HG03025 (cell line): Measurements from ENCODE around the gene GPRC5B.

Source experiments
- ATAC-seq: cut with Tn5 transposase; IDR thresholded peaks from one replicate; pipeline ENCODE4 v1.9.1; 2021; ENCODE audit warnings: mild to moderate bottlenecking, moderate library complexity; ENCODE audit not compliant: unreplicated experiment, low FRiP score

The GPRC5B gene

DNA sequence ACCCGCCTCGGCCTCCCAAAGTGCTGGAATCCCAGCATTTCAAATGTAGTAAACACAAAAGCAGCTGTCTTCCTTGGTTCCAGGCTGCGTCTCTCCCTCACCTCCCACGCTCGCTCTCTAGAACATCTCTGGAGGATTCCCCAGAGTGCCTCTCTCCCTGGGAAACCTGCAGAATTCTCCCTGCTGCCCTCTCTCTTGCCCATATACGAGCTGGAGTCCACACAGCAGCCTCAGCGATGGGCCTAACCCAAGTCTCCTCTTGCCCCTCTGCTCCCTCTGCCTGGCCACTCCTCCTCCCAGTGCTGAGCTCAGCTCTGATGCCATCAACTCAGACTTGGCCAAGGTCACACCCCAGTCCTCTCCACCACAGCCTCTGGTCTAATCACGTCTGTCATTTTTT lies 10.6 kb downstream of the GPRC5B start:
- ATAC-seq = no peak

DNA sequence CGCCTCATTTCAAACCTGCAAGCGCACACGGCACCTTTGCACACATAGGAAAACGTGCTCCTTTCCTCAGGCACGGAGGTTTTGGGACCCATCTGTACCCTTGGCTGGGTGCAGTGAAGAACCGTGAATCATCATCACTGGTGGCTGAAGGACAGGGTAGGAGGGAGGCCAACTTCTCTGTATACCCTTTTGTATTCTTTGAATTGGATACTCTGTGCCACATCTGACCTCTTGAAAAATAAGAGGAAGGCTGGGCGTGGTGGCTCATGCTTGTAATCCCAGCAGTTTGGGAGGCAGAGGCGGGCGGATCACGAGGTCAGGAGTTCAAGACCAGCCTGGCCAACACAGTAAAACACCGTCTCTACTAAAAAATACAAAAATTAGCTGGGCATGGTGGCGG lies 11.7 kb downstream of the GPRC5B start:
- no peak for ATAC-seq

DNA sequence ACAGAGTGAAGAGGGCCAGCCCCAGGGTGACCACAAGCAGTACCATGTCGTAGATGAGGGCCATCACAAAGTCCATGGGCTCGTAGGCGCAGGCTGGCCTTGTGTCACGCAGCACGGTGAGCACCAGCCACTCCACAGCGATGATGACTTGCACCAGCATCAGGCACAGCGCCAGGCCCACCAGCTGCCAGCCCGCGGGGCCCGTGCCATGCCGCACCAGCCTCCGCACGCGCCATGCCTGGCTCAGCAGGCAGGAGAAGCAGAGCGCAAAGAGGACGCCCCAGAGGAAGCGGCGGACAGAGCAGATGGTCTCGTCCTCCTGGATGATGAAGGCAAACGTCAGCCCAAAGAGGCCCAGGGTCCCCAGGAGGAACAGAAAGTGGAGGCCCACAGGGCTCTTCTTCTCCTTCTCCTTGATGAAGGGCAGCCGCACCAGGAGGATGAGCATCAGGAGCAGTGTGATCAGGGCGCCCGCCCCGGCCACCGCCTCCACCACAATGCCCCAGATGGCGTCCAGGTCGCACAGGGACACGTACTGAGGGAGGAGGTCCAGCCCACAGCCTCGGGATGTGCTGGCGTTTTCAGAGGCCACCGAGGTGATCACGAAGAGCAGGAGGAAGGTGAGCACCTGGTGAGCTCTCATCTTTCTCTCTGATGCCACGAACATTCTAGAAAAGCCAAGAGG lies 12.3 kb downstream of the GPRC5B start:
- no peak for ATAC-seq

DNA sequence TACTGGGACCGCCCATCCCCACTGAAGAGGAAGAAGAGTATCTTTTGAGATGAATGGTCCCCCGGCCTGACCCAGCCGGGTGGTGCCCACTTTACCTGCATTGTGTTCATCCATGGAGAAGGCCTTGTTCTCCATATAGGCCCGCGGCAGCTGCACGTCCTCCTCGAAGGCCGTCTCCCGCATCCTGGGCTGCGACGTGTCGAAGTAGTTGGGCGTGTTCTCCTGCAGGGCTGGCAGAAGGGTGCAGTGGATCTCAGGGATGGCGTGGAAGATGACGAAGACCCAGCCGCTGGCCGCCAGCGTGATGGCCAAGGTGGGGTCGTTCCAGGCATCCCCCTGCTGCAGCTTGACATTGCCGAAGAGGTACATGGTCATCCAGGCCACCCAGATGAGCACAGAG lies 12.9 kb downstream of the GPRC5B start:
- no peak for ATAC-seq

DNA sequence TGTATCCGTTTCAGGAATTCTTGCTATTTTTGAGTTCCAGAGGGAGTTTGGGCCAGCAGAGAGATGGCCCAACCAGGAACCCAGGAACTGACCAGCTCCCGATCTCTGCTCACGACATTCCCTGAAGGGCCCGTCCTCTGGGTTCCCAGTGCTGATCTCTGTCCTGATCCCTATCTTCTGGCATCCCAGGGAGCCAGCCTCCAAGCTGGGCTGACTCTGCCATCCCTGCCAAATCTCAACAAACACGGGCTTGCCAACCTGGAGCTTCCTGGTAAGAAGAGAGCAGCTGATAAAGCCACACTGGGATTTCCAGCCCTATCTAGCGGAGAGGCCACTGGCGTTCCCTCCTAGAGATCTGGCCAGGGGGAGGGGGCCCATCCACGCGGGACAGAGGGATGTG lies 16.2 kb downstream of the GPRC5B start:
- no peak for ATAC-seq

DNA sequence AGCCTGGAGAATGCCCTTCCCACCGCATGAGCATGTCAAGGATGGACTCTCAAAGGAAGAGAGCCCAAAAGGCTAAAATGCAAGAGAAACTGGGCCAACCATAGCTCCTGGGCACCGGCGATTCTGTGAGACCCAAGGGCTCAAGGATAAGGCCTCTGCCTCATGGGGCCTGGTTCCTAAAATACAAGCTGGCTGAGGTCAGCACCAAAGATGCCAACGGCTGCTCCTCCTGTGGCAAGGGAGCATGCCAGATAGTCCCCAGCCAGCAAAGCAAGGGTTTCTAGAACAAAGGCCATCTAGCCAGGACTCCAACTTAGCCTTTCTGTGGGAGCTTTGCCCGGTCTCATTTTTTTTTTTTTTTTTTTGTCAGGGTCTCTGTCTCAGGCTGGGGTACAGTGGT lies 20.1 kb downstream of the GPRC5B start:
- no peak for ATAC-seq

DNA sequence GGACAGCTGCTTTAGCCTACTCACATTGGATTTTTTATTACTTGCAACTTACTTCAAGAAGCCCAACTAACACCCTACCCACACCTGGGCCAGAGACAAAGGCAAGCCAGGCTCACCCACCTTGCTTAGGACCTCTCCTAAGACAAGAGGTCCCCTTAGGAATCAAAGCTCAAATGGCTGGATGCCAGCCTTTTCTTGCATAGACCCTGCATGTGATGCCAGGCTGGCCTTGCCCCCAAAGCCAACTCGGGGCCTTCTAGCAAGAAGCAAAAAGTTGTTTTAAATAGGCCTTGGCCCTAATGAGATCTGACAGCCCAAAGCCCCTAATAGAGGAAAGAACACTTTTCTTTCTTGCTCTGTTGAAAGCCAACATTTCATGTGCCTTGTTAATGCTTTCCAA lies 20.7 kb downstream of the GPRC5B start:
- no peak for ATAC-seq

DNA sequence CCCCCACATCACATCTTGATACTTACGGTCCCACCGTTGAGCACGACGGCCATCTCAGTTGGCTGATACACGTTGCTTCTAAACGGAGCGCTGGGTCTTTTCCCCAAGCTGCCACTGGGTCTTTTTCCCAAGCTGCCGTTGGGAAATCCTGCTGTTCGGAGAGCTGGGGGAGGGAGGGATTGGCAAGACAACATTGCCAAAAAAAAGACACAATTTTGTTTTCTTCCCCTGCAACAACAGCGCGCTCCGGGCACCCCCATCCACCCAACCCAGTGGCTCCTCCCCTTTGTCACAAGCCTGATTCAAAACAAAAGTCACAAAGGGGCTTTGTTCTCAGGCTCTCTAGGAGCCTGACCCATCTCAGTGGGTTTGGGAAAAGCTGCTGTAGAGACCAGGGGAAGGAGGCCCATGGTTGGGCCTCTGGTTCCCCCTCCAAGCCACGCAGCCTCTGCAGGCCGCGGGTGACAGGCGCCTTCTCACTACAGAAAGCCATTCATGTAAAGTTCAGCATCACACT lies 22.8 kb downstream of the GPRC5B start:
- no peak for ATAC-seq

DNA sequence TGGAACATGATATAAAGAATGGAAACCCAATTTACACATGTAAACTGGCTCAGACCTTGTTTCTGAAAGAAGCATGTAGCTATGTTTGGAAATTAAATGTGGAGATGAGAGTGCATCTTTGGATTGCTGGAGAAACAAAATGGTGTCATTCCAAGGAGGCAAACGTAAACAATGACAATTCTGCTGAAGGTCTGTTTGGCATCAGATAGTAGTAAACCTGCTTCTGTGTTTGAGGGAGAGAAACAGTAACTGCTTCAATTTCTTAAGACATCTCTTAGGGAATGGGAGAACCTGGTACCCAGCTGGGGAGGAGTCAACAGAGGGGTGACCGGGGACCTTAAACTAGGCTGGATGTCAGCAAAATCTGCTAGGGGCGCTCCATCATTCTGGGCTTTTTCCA lies 23.5 kb downstream of the GPRC5B start:
- ATAC-seq = no peak

DNA sequence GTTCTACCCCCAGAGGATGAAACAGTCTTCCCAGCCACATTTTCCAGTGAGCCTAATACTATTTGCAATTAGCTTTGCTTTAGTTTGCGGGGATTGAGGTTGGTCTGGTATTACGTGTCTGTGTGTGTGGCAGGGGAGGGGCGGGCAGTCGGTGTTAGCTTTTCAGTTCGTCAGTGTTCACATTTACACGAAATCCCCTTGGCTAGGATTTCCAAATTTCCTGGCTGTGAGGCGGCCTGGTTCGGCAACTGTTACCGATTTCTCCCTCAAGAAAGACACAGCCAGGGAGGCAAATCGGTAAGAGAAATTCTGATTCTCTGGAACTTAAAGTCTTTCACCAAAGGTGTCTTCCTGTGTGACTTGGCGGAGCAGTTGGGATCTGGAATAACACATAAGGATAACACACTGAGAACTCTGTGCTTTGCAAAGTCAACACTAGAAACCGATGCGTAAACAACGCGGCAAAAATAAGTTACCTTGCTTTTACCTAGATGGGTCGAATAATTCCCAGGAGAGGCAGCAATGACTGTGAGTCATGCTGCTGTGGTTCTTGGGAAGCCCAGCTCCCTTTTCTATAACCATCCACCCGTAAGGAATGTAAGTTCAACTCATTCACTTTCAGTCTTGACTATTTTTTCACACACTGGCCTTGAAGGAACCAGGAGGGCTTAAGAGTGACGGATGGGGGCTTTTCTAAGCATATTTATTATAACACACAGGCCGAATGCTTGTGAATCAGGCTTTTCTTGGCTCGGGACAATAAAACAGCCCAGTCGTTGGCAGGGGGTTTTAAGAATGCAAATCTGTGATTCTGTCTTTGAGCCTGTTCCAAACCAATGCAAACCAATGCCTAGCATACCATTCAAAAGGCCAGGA lies 24.2 kb downstream of the GPRC5B start:
- ATAC-seq = no peak

DNA sequence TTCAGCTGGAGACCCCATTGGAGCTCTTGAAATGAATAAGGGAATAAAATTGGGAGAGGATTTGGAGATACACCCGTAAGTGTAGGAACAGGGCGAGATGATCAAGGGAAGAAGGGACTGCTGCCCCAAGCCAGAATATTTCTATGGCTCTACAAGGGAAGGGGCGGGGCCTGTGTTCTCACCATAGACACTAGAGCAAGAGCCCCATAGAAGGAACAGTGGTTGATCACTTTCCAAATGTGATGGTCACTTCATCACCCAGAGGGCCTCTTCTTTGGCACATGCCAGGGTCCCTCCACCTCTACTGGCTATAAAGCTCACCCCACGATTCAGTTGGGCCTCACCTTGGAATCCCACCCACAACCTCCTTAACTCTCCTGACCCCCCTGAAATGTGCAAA lies 25.0 kb downstream of the GPRC5B start:
- no peak for ATAC-seq

DNA sequence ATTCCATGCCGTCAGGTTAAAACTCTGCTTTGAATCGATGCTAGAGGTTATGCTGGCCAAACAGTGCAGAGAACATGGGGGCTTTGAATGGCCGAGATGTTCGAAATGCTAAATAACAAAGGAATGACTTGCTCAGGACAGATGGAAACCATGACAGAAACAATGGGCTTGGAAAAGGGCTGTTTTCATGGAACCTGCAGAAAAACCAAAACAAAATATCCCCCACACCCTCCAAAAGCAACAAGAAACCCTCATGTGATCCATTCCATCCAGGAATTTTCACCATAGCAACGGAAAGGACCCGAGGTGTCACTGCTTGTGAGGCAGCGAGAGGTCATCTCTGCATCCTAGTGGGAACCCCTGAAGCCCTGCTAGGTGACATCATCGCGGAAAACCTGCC lies 25.5 kb downstream of the GPRC5B start:
- ATAC-seq = no peak

DNA sequence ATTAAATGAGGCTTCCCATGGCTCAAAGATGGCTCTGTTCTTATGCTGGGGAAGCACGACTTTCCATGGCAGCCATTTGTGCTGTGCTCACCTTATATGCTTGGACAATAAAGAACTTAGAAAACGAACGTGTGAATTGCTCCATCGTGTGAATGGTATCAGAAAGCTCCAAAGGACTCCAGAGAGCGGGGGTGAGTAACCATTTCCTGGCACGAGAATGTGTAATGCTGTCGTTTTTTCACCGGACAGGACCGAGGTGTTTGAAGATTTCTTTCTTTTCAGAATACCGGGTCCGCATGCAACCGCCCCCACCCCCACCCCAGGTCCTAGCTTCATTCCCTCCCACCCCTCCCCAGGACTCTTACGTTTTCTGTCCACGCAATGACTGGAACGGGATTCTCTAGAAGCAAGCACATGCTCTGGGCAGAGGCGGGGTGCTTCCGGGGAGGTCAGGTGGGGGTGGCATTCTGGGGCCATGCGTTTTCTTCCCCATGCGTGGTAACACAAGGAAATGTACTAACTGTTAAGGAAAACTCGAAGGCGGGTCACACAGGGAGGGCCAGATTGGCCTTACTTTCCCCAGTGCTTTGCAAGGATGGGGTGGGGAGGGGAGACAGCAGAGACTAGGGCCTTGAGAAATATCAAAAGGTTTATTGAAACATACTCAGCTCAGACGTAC lies 26.2 kb downstream of the GPRC5B start:
- no peak for ATAC-seq

DNA sequence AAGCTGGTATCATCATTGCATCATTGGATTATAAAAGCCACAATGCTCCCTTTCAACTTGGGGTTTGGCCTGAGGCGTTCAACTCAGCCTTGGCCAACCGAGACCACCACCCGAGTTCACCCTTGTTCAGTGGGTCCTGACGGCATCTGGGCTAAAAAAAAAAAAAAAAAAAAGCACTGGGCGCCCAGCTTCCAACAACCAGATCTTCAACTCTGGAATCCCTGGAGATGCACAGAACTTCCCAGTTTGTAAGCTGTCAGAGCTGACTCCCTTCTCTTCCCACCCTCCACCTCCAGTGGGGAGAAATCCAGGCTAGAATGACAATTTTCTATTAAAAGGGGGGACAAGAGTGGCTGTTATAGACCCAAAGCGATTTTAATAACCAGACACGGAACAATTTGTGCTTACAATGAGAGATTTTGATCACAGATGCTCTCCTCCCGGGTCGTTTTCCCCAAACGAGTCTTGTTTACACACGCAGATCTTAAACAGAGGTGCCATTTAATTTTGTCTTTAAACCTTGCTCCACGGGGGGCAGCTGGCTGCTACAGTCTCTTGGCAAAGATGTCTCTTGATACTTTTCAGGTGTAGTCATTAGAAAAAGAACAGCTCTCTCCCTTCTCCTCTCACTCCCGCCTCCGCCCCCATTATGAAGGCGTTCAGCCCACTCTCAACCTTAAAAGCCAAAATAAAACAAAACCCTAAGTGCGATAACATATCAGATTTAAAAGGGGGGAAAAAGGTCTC lies 26.9 kb downstream of the GPRC5B start:
- no peak for ATAC-seq

DNA sequence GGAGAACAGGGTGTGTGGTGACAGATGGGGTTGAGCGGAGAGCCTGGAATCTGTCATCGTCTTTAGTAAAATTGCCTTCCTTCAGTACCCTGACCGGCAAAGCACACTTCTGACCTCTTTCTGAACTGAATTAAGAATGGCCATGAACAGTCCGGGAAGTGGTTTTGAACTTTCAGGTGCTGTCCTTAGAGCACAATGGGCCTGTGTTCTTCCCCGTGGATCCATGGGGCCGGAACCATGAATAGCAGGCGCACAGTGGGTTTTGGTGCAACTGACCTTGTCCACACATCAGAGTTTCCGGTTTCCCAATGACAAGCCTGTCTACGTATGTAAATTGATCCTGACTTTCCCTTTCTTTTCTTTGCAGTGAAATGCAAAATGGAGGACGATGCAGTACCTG lies 28.5 kb downstream of the GPRC5B start:
- no peak for ATAC-seq

DNA sequence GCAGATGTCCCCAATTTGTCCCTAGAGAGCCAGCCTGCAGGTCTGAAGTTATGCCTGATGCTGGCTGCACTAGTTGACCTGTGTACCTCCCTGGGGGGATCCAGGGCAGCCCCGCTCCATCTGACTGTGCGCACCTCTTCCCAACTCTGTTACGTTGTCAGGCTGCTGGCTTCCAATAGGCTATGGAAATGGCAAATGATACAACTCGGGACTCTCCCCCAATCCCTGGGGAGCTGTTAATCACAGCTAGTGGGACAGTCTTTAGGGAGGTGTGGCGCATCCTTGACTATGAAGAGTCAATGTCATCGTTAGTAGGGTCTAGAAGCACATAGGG lies 30.1 kb downstream of the GPRC5B start:
- ATAC-seq = no peak

DNA sequence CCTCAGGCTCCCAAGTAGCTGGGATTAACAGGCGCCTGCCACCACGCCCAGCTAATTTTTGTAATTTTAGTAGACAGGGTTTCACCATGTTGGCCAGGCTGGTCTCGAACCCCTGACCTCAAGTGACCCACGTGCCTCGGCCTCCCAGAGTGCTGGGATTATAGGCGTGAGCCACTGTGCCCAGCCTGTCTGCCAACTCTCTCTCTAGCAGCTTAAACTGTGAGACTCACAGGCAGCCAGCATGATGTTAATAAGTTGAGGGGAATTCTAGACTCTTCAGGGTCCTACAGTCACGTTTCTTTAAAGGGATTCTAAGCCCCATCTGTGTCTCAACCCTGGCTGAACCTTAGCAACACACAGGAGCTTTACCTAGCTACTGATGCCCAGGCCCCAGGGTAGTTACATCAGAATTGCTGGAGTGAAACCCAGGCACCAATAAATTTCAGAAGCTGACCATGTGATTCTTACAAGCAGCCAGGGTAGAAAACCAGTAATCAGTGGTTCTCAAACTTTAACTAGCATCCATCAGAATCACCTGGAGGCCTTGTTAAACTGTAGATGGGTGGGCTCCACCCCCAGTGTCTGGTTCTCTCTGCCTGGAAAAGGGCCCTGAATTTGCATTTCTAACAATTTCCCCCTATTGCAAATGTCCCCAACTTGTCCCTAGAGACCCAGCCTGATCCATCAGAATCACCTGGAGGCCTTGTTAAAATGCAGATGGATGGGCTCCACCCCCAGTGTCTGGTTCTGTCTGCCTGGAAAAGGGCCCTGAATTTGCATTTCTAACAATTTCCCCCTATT lies 30.7 kb downstream of the GPRC5B start:
- ATAC-seq = no peak

DNA sequence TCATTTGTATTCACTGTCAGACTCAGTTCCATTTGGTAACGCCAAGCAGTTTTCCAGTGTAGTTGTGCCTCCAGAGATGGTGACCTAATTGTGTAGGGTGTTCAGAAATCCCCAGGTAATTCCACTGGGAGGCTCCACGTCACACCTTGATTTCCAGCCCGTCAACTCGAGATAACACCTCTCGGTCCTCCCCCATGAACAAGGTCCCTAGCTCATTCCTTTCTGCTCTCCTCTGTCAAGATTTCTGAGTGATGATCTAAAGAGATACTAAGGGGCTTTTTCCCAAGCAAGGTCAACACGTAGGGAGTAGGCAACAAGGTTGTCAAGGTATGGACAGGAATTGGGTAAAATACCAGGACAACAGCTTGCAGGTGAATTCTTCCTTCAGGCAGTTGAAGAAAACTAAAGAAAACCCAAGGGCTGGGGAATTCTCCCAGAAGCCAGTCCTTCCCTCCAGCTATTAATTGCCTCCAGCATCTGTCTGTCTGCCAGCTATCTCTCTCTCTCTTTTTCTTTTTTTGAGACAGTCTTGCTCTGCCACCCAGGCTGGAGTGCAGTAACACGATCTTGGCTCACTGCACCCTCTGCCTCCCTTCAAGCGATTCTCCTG lies 31.4 kb downstream of the GPRC5B start:
- no peak for ATAC-seq

DNA sequence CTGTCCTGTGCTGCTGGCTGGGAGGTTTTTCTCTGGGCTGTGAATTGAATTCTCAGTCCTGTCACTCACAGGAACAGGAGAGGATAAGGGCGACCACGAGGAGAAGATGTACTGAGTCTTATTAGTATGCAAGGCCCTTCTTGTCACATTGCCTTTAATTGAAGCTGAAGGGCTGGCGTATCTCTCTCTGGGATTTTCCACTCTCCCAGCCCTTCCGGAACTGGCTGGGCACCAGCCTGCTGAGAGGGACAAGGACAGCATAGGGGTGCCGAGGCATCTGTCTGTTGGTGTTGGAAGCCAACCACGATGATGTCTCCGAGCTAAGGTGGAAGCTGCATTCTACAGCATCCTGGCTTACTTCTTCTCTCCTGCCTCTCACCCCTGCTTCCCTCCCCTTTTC lies 33.2 kb downstream of the GPRC5B start:
- ATAC-seq = no peak
